ENCODE measurements around the gene ARRB1. TPM values are rescaled to one million over a fixed set of nuclear protein-coding genes. Genes with fewer than 3 reads are reported as not detected.

Gene ARRB1
- polyA plus RNA-seq, 2 of the 4 experiments (the other 2 are of a cell fraction) = 6.8 to 14.3 TPM

DNA sequence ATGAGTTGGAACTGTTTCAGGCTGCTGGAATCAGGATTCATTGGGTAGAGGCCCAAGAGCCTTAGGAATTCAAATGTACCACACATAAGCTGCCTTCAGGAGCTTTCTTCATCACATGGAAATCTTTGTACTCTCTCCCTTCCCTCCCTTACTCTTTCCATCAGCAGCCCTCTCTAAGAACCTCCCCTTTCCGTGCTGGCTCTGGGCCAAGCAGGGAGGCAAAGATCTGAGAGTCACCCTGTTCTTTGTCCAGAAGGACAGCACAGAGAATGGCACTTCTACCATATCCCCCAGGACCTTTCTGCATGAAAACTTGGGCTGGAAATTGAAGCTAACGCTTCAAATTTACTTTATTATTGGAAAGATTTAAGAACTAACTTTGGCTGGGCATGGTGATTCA lies 131.6 kb downstream of the ARRB1 start:
- no peak overlapping the region for H3K27ac ChIP-seq
- ATAC-seq = no peak
- 14% methylated on average over 2 of the region's 2 CpGs for WGBS (ENCODE audit: missing lambda C conversion rate)
- TF ChIP-seq, protein P1, sequence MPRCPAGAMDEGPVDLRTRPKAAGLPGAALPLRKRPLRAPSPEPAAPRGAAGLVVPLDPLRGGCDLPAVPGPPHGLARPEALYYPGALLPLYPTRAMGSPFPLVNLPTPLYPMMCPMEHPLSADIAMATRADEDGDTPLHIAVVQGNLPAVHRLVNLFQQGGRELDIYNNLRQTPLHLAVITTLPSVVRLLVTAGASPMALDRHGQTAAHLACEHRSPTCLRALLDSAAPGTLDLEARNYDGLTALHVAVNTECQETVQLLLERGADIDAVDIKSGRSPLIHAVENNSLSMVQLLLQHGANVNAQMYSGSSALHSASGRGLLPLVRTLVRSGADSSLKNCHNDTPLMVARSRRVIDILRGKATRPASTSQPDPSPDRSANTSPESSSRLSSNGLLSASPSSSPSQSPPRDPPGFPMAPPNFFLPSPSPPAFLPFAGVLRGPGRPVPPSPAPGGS (IDR thresholded peaks at IDR 0.05) = no peak
- TF ChIP-seq RAD21 (conservative IDR thresholded peaks at IDR 0.05 in 1 of 2, IDR thresholded peaks at IDR 0.05 in 1 of 2) = no peak
- CTCF ChIA-PET = interaction anchor here (0.7 to 12.3 kb wide), 5 partner anchors 12 to 79 kb away, joined by 3 to 123 read pairs (median 9); partner anchors contain the start of gene TPBGL
- no peak for FAIRE-seq
- H3K9me3 ChIP-seq = no peaks in the 10 kb centered on the region
- no peak overlapping the region for H3K4me3 ChIP-seq
- no peak for DNase-seq (ENCODE audit: low read depth in 1 of 2, low spot score in 1 of 2)
- H3K4me2 ChIP-seq = no peak overlapping the region
- POLR2A ChIA-PET = no interaction called here
- H3K4me1 ChIP-seq = no peaks in the 10 kb centered on the region

DNA sequence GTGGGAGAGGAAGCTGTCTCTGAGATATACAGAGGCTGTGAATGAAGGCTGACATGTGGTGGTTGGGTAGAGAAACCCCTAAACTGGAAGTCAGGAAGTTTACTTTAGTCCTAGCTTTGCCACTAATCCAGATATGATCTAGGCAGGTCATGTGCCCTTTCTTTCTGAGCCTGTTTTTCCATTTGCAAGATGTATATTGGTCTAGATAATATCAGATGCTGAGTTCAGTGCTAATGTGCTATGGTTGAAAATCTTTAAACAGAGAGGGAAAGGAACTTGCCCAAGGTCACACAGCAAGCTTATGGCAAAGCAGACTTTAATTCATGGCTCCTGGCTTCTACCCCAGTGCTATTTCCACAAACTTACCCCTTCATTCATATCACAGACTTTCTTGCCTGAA lies 136.6 kb downstream of the ARRB1 start:
- POLR2A ChIA-PET = interaction anchor here (1.1 kb wide), 1 partner anchor 10 kb away, joined by 3 read pairs; no protein-coding TSS in a partner anchor
- TF ChIP-seq CBX8 (IDR thresholded peaks at IDR 0.05) (no peak), JUNB (IDR thresholded peaks at IDR 0.05) (no peak), FOSL2 (IDR thresholded peaks at IDR 0.05) (no peak), FOSL2 (CRISPR knock-in tag; IDR thresholded peaks at IDR 0.05) (no peak), ZFP36 (IDR thresholded peaks at IDR 0.05; ENCODE audit: borderline replicate concordance, partially characterized antibody) (no peak), POLR2AphosphoS2 (conservative IDR thresholded peaks at IDR 0.05; ENCODE audit: low read length) (no peak), CHD2 (IDR thresholded peaks at IDR 0.05; ENCODE audit: low read length, partially characterized antibody) (no peak), NR3C1 (IDR thresholded peaks at IDR 0.05) (no peak), TP53 (CRISPR knock-in tag; IDR thresholded peaks at IDR 0.05) (no peak), HEYL (CRISPR knock-in tag; IDR thresholded peaks at IDR 0.05) (no peak), MYC (IDR thresholded peaks at IDR 0.05; ENCODE audit: borderline replicate concordance, low read length) (no peak), CEBPB (IDR thresholded peaks at IDR 0.05) (no peak), JUN (IDR thresholded peaks at IDR 0.05) (no peak), SREBF2 (IDR thresholded peaks at IDR 0.05) (no peak), HOXA7 (CRISPR knock-in tag; IDR thresholded peaks at IDR 0.05) (no peak), EHMT2 (IDR thresholded peaks at IDR 0.05; ENCODE audit: low read depth) (no peak), PHF8 (IDR thresholded peaks at IDR 0.05; ENCODE audit: borderline replicate concordance, low read depth) (no peak)
- TF ChIP-seq, protein P2, sequence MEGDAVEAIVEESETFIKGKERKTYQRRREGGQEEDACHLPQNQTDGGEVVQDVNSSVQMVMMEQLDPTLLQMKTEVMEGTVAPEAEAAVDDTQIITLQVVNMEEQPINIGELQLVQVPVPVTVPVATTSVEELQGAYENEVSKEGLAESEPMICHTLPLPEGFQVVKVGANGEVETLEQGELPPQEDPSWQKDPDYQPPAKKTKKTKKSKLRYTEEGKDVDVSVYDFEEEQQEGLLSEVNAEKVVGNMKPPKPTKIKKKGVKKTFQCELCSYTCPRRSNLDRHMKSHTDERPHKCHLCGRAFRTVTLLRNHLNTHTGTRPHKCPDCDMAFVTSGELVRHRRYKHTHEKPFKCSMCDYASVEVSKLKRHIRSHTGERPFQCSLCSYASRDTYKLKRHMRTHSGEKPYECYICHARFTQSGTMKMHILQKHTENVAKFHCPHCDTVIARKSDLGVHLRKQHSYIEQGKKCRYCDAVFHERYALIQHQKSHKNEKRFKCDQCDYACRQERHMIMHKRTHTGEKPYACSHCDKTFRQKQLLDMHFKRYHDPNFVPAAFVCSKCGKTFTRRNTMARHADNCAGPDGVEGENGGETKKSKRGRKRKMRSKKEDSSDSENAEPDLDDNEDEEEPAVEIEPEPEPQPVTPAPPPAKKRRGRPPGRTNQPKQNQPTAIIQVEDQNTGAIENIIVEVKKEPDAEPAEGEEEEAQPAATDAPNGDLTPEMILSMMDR (IDR thresholded peaks at IDR 0.05) = no peak
- TF ChIP-seq, protein P3, sequence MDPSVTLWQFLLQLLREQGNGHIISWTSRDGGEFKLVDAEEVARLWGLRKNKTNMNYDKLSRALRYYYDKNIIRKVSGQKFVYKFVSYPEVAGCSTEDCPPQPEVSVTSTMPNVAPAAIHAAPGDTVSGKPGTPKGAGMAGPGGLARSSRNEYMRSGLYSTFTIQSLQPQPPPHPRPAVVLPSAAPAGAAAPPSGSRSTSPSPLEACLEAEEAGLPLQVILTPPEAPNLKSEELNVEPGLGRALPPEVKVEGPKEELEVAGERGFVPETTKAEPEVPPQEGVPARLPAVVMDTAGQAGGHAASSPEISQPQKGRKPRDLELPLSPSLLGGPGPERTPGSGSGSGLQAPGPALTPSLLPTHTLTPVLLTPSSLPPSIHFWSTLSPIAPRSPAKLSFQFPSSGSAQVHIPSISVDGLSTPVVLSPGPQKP (IDR thresholded peaks at IDR 0.05; ENCODE audit: low read depth, low read length) = no peak
- TF ChIP-seq, protein P1 (IDR thresholded peaks at IDR 0.05) = no peak
- TF ChIP-seq, protein P4, sequence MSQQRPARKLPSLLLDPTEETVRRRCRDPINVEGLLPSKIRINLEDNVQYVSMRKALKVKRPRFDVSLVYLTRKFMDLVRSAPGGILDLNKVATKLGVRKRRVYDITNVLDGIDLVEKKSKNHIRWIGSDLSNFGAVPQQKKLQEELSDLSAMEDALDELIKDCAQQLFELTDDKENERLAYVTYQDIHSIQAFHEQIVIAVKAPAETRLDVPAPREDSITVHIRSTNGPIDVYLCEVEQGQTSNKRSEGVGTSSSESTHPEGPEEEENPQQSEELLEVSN (IDR thresholded peaks at IDR 0.05; ENCODE audit: borderline replicate concordance, low read depth) = no peak
- FAIRE-seq (no peak), DNase-seq (ENCODE audit: low read depth in 1 of 2, low spot score in 1 of 2) (no peak), ATAC-seq (no peak)
- CTCF ChIA-PET = interaction anchor here (0.8 to 5.3 kb wide), 10 partner anchors 11 to 82 kb away, joined by 3 to 43 read pairs (median 11); partner anchors contain the start of gene TPBGL
- no peak overlapping the region for H3K4me2 ChIP-seq
- no peaks in the 10 kb centered on the region for H3K4me1 ChIP-seq
- no peak overlapping the region for H3K27ac ChIP-seq
- H3K9me3 ChIP-seq = no peaks in the 10 kb centered on the region
- no peak overlapping the region for H3K4me3 ChIP-seq

All from A549 (cell line).